Measurements from ENCODE around the gene GBP2. TPM values are rescaled to one million over a fixed set of nuclear protein-coding genes. Genes with fewer than 3 reads are reported as not detected.

GBP2 gene
- total RNA-seq, 2 experiments from 2014 or later, result not detected

DNA sequence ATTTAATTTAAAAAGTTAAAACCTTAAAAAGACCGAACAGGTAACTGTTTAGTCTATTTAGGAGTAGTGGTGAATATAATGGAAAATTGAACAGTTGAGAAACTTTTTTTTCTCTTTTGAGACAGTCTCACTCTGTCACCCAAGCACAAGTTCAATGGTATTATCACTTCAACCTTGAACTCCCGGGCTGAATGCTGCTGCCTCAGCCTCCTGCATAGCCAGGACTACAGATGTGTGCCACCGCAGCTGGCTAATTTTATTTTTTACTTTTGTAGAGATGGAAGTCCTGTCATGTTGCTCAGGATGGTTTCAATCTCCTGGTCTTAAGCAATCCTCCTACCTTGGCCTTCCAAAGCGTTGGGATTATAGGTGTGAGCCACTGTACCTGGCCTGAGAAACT lies 16.2 kb upstream of the GBP2 start:
- Histone ChIP-seq H3K4me2 (ENCODE audit: low read length) (no peak overlapping the region), H3K4me1 (ENCODE audit: insufficient read depth, low read length, poor library complexity, severe bottlenecking) (no peaks in the 10 kb centered on the region), H3K9me3 (ENCODE audit: low read length) (no peaks in the 10 kb centered on the region), H3K36me3 (ENCODE audit: insufficient read depth, low read length) (no peaks in the 10 kb centered on the region), H3K79me2 (ENCODE audit: insufficient read depth, low read depth, low read length) (no peaks in the 10 kb centered on the region), H3K4me3 (ENCODE audit: low read depth, low read length, poor library complexity, severe bottlenecking) (no peak overlapping the region), H4K20me1 (ENCODE audit: insufficient read depth, low read length) (no peaks in the 10 kb centered on the region), H3K27ac (ENCODE audit: low read depth, low read length, poor library complexity, severe bottlenecking) (no peak overlapping the region), H2AFZ (ENCODE audit: low read length) (no peak overlapping the region), H3K9me2 (ENCODE audit: insufficient read depth, low read length) (no peaks in the 10 kb centered on the region)
- intact Hi-C loops (cut with micrococcal nuclease; ENCODE audit: unreplicated experiment), result no loop called here
- CTCF ChIA-PET (ENCODE audit: unreplicated experiment), result interaction anchor here (0.5 kb wide), 1 partner anchor 360 kb away, joined by 3 read pairs; no protein-coding TSS in a partner anchor
- no peak for DNase-seq (ENCODE audit: low spot score)
- POLR2A ChIA-PET, result no interaction called here
- no peak for TF ChIP-seq EZH2phosphoT487 (IDR thresholded peaks at IDR 0.05; ENCODE audit: borderline replicate concordance, low read depth, low read length)
- no TSS peak for BruUV-seq (replicated peaks)

GRCh38 chr1:89133747-89134146 lies 7.8 kb upstream of the GBP2 start:
- H3K4me1 ChIP-seq (ENCODE audit: insufficient read depth, low read length, poor library complexity, severe bottlenecking), result no peaks in the 10 kb centered on the region
- H3K79me2 ChIP-seq (ENCODE audit: insufficient read depth, low read depth, low read length), result no peaks in the 10 kb centered on the region
- no peak for DNase-seq (ENCODE audit: low spot score)
- ChIA-PET CTCF (ENCODE audit: unreplicated experiment) (no interaction called here), POLR2A (interaction anchor here (0.7 to 1.1 kb wide), 3 partner anchors 12 to 91 kb away, joined by 3 to 5 read pairs (median 3); no protein-coding TSS in a partner anchor)
- H3K9me3 ChIP-seq (ENCODE audit: low read length), result no peaks in the 10 kb centered on the region
- H3K9me2 ChIP-seq (ENCODE audit: insufficient read depth, low read length), result no peaks in the 10 kb centered on the region
- H3K4me2 ChIP-seq (ENCODE audit: low read length), result no peak overlapping the region
- no peaks in the 10 kb centered on the region for H4K20me1 ChIP-seq (ENCODE audit: insufficient read depth, low read length)
- H3K36me3 ChIP-seq (ENCODE audit: insufficient read depth, low read length), result no peaks in the 10 kb centered on the region
- intact Hi-C loops (cut with micrococcal nuclease; ENCODE audit: unreplicated experiment), result no loop called here
- no peak overlapping the region for H2AFZ ChIP-seq (ENCODE audit: low read length)
- no TSS peak for BruUV-seq (replicated peaks)
- TF ChIP-seq EZH2phosphoT487 (IDR thresholded peaks at IDR 0.05; ENCODE audit: borderline replicate concordance, low read depth, low read length) (no peak), CTCF (conservative IDR thresholded peaks at IDR 0.05; ENCODE audit: low read length) (no peak)
- no peak overlapping the region for H3K27ac ChIP-seq (ENCODE audit: low read depth, low read length, poor library complexity, severe bottlenecking)
- H3K4me3 ChIP-seq (ENCODE audit: low read depth, low read length, poor library complexity, severe bottlenecking), result no peak overlapping the region

DNA sequence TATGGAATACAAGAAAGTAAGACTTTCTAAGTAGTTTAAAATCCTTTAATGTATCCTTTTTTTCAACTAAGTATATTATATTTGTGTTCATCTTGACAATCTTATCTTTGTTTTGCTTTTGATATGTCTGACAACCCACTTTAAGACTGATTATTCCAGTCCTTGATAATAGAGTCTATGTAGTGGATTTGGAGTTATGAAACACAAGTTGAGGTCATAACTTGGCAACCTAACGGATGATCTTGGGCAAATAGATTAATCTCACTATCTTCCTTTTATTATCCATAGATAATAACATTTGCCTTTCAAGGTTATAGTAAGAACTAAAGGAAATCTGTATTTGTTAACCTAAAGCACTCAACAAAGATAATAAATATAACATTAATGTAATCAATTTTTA lies 4.8 kb upstream of the GBP2 start:
- Histone ChIP-seq H3K9me3 (ENCODE audit: low read length) (no peaks in the 10 kb centered on the region), H3K36me3 (ENCODE audit: insufficient read depth, low read length) (no peaks in the 10 kb centered on the region), H3K9me2 (ENCODE audit: insufficient read depth, low read length) (no peaks in the 10 kb centered on the region), H2AFZ (ENCODE audit: low read length) (no peak overlapping the region), H3K4me2 (ENCODE audit: low read length) (no peak overlapping the region), H3K4me1 (ENCODE audit: insufficient read depth, low read length, poor library complexity, severe bottlenecking) (no peaks in the 10 kb centered on the region), H3K4me3 (ENCODE audit: low read depth, low read length, poor library complexity, severe bottlenecking) (no peak overlapping the region), H3K79me2 (ENCODE audit: insufficient read depth, low read depth, low read length) (no peaks in the 10 kb centered on the region), H4K20me1 (ENCODE audit: insufficient read depth, low read length) (no peaks in the 10 kb centered on the region), H3K27ac (ENCODE audit: low read depth, low read length, poor library complexity, severe bottlenecking) (no peak overlapping the region)
- TF ChIP-seq EZH2phosphoT487 (IDR thresholded peaks at IDR 0.05; ENCODE audit: borderline replicate concordance, low read depth, low read length) (no peak), CTCF (conservative IDR thresholded peaks at IDR 0.05; ENCODE audit: low read length) (no peak)
- intact Hi-C loops (cut with micrococcal nuclease; ENCODE audit: unreplicated experiment), result no loop called here
- ChIA-PET CTCF (ENCODE audit: unreplicated experiment) (no interaction called here), POLR2A (no interaction called here)
- BruUV-seq (replicated peaks), result no TSS peak
- DNase-seq (ENCODE audit: low spot score), result no peak
